ENCODE measurements around the gene SLC43A2.
"Not testable (repeated sequence)": the region's sequence is repeated elsewhere in the genome, so short reads cannot be mapped to it uniquely, and the experiment has no call there.

The SLC43A2 gene

DNA sequence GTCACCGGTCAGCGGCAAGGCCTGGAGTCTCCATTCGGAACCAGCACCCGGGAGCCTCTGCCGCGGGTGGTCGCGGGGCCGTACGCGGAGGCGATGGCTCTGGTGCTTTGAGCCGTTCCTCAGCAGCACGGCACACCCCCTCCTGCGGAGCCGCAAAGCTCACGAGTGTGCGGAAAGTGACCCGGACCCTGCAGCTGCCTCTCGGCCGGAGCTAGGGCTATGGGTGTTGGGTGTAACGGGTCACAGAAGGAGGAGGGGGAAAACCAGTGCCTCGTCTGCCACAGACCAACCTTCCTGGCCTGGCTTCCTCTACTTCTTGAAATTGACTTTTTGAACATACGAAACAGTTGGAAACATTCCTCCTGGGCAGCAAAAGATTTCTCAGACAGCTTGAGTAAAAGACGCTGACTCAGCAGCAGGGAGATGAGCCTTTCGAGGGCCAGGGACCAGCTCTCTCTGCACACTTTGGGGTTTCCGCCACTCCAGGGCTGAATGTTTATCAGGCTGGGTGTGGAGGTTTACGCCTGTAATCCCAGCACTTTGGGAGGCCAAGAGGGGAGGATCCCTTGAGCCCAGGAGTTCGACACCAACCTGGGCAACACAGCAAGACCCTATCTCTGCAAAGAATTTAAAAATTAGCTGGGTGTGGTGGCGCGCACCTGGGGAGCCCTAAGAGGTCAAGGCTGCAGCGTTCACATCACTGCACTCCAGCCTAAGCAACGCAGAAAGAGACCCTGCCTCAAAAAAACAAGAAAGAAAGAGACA is 39.6 kb downstream of the SLC43A2 start:
- DNase-seq: no peak

DNA sequence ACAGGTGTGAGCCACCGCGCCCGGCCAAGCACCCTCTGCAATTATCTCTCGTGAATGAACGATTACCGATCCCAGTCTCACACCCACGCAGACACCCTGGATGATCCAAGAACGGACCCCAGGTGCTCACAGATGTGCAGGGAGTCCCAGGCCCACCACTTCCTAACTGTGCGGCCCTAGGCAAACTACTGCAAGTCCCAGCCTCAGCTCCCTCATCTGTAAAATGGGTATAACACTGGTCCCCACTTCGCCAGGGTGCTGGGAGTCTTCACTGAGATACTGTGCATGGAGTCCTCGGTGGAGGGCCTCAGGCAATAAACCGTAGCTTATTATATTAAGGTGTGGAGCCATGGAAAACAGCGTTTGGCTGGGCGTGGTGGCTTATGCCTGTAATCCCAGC is 44.5 kb downstream of the SLC43A2 start:
- no peak for DNase-seq

DNA sequence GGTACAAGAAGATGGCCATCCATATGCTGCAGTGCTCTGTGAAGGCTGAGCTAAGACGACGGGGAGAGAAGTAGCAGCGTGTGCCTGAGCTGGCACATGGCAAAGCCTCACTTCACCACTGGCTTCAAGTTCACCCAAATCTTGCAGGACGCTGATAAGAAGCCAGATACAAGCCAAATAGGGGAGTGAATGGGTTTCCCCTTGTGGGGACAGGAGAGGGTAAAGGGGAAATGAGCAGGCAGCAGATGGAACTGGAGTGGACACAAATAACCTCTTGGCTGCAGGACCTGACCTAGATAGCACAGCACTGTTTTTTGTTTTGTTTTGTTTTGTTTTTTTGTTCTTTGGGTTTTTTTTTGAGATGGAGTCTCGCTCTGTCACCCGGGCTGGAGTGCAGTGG is 45.1 kb downstream of the SLC43A2 start:
- no peak for DNase-seq

DNA sequence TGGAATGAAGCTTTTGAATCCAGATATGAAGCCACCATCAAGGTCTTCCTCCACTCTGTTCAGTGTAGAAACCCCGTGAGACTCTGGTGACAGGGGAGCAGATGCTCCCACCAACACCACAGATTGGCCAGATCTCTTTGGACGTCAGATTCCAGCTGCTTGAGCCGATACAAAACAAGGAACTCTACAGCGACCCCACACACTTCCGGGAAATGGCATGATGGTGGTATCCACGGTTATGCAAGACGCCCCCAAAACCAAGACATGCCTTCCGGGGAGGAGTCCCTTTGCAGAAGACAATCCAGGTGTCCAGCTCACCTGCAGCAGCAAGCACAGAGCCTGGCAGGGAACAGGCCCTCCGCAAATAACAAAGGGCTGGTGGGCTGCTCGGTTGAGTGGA is 46.3 kb downstream of the SLC43A2 start:
- no peak for DNase-seq

DNA sequence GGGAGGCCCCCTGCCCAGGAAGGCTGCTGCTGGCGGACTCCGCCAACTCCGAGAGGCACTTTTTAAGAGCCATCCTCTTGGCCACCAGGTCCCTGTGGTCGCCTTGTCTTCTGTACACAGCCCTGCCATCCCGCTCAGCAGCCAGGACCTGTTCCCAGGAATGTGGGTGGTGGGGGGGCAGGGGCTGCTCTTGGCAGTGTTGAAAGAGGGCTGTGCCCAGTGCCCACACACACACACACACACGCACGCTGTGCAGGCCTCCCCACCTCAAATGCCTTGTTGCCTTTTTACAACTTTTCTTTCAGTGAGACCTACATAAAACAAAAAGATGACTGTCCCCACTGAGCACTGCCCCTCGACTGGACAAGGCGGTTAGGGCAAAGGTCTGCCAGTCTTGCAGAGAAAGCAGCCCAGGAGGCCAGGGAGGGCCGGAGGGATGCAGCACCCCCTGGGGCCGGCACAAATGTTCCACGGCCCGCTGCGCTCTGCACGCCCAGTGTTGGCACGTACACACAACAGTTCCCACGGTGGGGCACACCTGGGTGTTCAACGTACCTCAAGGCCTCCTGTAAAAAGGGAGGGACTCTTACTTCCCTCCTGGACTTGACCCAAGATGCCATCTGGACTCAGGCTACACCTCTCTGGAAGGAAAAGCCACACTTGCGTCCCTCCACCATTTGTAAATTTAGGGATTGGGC is 47.5 kb downstream of the SLC43A2 start:
- DNase-seq: no peak

DNA sequence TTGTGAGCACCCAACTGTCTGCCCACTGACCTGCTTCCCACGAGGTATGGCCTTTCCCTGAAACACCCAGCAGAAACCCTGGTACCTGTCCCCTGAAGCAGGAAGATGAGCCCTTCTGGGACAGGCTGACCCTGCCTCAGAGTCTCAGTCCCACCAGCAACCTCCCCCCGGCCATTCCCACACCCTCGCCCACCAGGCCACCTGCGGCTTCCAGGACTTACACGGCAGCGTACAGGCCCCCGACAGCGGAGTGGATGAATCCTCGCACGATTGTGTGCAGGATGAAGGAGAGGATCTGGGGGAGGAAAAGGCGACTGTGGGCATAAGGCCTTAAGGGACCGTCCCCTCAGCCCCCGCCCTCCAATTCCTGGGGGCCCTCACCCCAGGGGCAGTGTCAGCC is 50.6 kb downstream of the SLC43A2 start:
- no peak for DNase-seq

DNA sequence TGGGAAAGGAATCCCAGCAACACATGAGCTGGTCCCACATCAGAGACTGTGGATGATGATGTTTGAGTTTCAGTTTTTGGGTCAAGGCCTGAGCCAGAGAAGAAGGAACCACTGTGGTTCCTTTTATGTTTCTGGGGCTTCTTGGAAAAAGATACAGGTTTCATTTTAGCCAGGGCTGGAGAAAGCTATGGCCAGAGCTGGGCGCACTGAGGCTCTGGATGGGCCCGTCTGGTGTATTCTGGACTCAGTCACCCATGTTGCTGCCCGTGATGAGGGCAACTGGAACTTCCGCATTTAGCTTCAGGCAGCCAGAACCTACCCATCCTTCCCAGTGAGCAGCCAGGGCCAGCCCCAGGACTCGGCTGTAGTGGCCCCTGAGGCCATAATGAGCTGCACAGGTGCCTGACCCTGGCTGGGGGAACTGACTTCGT is 51.0 kb downstream of the SLC43A2 start:
- no peak for DNase-seq

DNA sequence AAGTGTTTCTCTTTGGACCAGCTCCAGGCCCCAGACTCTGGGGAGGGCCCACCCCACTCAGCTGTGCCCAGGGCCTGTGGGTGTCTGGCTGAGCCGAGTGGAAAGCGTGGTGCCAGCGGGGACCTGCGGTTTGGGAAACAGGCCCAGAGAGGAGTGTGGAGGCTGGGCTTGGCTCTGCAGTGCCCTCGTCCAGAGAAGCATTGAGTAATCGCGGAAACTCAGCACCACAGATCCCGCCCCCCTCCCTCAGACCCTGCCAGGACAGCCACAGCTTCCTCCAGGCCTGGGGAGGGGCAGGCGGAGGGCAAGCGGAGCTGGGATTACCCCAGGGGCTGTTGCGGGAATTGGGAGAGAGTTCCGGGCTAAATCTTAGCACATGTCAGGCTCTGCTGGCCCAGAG is 51.5 kb downstream of the SLC43A2 start:
- DNase-seq: no peak

DNA sequence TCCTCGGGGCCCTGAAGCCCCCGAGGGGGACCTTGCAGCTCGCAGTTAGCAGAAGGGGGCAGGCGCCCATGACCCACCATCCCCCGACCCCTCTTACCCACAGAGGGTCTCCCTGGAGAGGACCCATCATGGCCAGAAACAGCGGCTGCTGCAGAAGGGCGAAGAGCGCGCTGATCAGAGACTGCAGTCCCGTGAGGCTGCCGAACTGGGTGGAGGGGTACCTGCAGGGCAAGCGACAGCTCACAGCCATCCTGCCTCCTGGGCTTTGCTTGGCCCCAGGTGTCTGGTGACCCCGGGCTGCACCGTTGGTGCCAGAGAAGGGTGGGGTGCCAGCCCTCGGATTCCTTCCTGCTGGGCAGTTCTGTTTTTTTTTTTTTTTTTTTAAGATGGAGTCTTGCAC is 52.1 kb downstream of the SLC43A2 start:
- DNase-seq: no peak

DNA sequence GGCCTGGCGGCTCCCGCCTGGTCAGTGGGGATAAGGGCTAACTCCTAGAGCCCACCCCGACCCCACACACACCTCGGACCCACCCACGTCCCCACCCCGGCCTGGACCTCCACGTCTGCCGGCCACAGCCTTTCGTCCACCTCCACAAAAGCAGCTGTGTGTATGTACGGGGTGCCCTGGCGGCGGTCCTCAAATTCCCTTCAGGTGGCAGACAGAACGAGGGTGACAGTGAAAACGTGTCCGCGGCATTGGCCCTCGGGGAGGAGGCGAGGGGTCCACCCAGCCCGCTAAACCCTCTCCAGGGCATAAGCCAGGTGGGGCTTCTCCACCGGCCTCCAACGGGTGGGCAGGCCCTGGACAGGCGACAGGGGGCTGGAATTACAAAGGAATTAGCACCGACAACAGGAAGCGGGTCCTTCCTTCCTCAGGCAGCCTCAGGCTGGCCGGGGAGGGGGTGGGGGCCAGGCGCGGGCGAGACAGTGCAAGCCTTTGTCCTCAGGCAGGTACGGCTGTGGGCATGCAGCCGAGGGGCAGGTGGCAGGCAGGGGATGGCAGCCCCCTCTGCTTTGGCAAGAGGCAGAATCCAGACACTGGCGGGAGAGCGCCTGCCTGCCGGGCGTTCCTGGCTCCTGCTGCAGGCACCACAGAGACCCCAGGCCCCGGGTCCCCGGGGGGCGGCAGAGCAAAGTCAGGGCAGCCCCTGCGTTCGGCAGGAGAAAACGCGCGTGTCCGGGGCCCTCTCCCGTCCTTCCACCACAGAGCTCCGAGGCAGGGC is 53.8 kb downstream of the SLC43A2 start:
- DNase-seq: no peak

DNA sequence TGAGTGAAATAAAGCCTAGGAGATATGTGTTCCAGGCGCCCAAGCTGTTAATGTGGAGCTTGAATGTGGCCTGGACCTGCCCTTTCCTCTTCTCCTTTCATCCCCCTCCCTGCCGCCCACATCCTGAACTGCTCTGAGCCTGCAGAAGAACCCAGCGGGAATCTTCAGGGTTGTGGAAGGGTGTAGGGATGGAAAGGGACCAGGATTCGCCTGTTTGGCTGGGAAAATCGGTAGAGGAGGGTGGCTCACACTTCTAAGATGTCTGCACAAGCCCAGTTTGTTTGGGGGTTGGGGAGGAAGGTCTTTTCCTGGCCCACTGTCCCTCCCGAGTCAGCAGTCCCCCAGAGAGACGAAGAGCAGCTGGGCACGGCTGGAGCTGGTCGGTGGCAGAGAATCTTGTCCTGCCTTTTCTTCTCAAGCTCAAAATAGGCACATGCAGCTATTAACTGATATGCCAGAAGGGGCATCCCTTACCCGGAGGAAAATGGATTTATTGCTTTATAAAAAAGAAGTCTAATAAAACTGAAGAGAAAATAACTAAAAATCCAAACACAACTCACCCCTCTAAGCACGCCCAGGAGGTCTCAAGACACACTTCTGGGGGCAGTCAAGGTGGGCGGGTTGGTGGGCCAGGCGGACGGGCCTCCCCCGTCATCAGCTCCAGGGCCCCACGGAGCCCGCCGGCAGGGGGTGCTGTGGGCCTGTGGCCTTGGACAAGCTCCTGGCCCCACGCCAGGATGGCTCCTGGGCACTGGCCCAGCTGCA is 54.5 kb downstream of the SLC43A2 start:
- DNase-seq: peak; percentile 74

DNA sequence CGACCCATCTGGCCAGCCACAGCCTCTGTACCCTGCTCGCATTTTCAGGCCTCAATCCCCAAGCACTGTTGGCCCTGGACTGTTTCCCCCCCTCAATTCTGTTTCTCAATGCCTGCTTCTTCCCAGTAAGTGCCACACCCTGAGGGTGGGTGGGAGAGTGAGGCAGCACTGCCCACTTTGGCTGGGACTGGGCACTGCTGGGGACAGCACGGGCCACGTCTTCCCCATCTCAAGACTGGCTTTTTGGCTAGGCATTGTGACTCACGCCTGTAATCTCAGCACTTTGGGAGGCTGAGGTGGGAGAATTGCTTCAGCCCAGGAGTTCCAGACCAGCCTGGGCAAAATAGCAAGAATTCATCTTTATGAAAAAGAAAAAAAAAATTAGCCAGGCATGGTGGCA is 56.0 kb downstream of the SLC43A2 start:
- DNase-seq: not testable (repeated sequence)

DNA sequence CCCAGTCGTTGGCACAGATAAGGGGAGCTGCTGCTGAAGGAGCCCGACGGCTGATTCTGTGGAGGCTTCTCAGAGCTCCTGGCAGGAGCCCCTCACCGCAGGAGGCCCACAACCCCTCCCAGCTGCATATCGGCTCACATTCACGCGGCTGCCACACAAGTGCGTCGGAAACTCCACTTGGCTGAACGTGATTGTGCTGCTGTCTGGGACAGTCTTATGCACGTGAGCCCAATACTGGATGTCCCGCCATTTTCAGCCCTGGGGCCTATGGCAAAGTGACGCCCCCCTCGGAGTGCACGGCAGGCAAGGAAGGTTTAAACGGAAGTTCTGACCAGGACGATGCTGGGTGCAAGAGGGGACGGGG is 57.3 kb downstream of the SLC43A2 start:
- DNase-seq: peak; percentile 37

DNA sequence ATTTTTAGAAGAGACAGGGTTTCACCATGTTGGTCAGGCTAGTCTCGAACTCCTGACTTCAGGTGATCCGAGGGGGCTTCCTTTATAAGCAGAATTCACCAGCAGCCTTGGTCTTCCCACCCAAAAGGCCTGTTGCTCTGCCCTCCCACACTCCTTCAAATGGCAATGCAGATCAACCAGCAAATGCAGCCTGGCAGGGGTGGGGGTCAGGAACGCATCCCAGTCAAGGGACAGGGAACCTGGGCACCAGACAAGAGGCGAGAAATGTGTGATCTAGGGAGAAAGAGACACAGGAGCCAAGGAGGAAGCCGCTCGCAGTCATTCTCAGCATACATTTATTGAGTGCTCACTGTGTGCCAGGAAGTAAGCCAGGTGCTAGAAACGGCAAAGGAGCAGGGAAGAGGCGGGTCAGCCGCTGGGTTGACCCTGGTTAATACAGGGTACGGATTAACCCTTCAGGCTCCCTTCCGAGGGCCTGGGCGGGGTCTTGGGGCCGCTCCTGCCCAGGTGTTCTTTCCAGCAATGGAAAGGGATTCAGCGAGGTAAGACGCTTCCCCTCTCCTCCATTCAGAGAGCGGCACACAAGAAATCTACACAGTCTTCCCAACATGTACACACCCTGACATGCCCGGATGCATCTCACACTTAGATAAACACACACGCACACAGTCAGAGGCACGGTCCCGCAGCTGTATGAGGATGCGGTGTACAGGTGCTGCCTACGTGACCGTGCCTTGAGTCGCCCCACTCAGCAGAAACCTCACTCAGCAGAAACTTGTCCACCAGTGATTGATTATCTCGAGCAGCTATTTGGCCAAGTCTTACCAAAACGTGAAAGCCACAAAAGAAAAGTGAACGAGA is 59.5 kb downstream of the SLC43A2 start:
- DNase-seq: no peak

DNA sequence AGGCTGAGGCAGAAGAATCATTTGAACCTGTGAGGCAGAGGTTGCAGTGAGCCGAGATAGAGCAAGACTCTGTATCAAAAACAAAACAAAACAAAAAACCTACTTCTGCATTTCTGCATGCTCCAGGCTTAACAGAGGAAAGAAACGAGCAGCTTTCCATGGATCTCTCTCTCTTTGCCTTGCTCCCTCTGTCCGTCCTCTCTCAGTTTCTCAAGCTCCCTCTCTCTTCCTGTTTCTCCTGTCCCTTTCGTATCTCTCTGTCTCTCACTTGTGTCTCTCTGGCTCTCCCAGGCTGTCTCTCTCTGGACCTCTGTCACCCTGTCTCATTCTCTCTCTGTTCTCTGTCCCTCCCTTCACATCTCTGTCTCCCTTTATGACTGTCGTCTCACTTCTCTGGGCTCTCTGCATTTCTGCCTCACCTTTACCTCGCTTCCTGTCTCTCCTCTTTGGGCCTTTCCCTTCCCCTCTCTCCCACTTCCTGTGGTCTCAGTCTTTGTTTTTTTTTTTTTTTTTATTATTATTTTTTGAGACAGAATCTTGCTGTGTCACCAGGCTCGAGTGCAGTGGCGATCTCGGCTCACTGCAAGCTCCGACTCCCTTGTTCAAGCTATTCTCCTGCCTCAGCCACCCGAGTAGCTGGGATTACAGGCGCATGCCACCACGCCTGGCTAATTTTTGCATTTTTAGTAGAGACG is 62.0 kb downstream of the SLC43A2 start:
- no peak for DNase-seq

DNA sequence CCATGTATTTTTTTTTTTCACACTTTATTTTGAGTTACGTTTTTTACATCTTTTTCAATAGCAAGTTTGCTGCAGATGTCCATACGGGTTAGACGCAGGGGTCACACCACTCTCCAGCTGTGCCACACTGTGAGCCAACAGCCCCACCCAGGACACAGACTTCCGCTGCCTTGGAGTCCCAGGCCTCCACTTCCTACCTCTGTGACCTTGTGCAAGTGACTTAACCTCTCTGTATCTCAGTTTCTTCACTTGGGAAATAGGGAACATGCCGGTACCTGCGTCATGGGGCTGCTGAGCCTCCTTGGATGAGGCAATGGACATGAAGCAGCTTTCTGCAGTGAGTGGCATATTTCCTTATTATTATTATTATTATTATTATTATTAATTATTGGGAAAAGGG is 62.8 kb downstream of the SLC43A2 start:
- no peak for DNase-seq

DNA sequence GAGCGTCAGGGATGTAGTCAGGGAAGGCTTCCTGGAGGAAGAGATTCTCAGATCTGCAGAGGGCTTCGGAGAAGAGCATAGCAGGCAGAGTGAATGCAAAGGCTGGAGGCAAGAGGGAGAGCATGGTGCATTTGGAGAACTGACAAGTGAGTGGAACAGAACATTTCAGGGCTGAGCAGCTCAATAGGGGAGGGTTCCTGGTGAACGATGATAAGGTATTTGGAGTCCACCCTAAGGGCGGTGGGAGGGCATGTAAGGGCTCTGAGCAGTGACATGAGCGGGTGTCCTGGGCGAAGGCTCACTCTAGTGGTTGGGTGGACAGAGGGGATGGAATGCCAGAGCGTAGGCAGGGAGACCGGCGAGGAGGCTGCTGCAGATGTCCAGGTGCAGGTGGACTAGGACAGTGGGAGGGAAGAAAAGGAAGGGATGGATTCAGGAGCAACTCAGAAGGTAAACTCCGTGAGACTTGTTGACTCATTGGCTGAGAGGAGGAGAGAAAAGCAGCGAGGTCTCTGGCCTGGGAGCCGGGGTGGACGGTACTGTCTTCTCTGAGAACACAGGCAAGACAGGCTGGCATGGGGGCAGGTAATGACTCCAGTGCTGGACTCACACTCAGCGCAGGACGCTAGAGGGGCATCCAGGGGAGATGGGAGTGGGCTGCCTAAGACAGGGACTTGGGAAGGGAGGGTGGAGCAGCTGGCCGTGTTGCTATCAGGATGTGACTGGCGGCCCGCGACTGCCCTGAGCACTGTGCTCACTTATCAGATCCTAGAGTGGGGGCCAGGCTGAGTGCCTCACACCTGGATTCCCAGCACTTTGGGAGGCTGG is 64.6 kb downstream of the SLC43A2 start:
- DNase-seq: no peak

DNA sequence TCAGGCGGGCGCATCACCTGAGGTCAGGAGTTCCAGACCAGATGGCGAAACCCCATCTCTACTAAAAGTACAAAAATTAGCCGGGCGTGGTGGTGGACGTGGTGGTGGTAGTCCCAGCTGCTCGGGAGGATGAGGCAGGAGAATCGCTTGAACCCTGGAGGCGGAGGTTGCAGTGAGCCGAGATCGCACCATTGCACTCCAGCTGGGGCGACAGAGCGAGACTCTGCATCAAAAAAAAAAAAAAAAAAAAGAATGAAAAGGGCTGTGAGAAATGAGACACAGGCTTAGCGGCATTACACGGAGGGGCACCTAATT is 65.2 kb downstream of the SLC43A2 start:
- DNase-seq: not testable (repeated sequence)

DNA sequence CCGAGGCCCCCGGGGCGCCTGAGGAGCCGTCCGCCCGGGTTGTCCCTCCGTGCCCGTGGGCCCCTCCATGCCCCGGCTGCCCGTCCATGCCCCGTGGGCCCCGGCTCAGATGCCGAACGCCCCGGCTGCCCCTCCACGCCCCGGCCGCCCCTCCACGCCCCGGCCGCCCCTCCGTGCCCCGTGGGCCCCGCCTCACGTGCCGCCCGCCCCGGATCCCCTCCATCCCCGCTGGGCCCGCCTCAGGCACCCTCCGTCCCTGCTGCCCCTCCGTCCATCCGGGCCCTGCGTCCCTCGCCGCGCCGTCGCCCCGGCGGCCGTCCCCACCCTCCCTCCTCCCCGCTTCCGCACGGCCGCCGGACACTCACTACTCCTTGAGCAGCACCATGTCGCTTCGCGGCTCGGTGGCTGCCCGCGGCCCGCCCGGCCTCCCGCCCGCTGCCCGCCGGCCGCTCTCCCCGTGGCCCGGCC is 66.4 kb downstream of the SLC43A2 start:
- no peak for DNase-seq

DNA sequence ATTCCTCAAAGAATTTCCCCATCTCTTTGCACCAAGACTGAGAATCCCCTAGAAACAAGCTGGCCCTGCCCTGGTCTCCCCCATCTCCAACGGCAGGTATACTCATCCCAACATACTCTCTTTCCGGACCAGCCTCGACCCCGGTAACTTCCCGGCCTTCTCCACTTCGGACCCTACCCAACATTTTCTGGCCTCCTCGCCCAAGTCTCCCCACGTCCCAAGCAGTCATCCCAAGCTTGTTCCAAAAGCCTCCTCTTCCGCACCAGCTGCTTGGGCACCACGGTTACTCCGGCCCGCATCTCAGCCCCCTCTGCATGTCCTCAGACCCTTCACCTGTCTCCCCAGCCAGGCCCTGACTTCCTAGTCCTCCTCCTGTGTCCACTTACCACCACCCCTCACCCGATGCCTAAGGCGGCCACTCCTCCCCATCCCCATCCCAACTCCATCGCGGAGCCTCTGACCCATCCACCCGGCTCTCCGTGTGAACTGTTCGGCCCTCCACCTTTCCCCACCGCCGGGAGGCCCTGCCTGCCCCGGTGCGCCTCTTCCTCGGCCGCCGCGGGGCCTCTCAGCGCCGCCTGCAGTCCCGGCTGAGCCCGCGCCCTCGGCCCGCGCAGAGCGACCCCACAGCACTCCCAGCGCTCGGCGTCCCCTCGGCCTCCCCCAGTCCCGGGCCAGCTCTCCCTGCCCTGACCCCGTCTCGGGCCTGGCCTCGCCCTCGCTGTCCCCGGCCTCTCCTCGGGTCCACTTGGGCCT is 67.0 kb downstream of the SLC43A2 start:
- DNase-seq: peak; percentile 63

Measured in retina (tissue), 1 donor.